ENCODE measurements around the gene CYBA. TPM values are rescaled to one million over a fixed set of nuclear protein-coding genes. Genes with fewer than 3 reads are reported as not detected.
A peak's percentile ranks its signal among the peaks of the same experiment; 100 is the strongest.

CYBA gene
- total and polyA plus RNA-seq, 2 of the 13 experiments (the other 11 are each of a cell fraction or from before 2014, with no cell fraction given), result 196 to 250 TPM

GRCh38 chr16:88662843-88663606, 12.2 kb upstream of the CYBA start, which contains the start of gene MVD (continued):
- TF ChIP-seq PBX2 (CRISPR knock-in tag; IDR thresholded peaks at IDR 0.05) (no peak), ZHX1 (CRISPR knock-in tag; IDR thresholded peaks at IDR 0.05; ENCODE audit: low read depth) (peak; percentile 90), TOPORS (CRISPR knock-in tag; IDR thresholded peaks at IDR 0.05) (peak; percentile 88), ZNF451 (CRISPR knock-in tag; IDR thresholded peaks at IDR 0.05) (peak; percentile 81), CREM (IDR thresholded peaks at IDR 0.05) (peak; percentile 91), CREM (CRISPR knock-in tag; IDR thresholded peaks at IDR 0.05) (peak; percentile 50; the same call in 1 of the 2 replicates), ELF4 (CRISPR knock-in tag; IDR thresholded peaks at IDR 0.05; ENCODE audit: borderline replicate concordance) (0 out of 2 replicates have a peak, but pooled peaks have one; percentile 64), ZC3H4 (CRISPR knock-in tag; IDR thresholded peaks at IDR 0.05; ENCODE audit: borderline replicate concordance) (peak; percentile 47; the same call in 1 of the 2 replicates), EP300 (IDR thresholded peaks at IDR 0.05; ENCODE audit: low read depth in 2 of 2, low read length in 2 of 2) (no peak; a peak in 1 of 4 replicates), EP300 (CRISPR knock-in tag; IDR thresholded peaks at IDR 0.05; ENCODE audit: borderline replicate concordance) (no peak), ZNF17 (CRISPR knock-in tag; IDR thresholded peaks at IDR 0.05) (no peak), CHD2 (IDR thresholded peaks at IDR 0.05; ENCODE audit: low read depth, low read length) (peak; percentile 48; the same call in 1 of the 2 replicates), HDAC2 (CRISPR knock-in tag; IDR thresholded peaks at IDR 0.05) (peak; percentile 54), ZNF558 (CRISPR knock-in tag; IDR thresholded peaks at IDR 0.05; ENCODE audit: borderline replicate concordance) (peak; percentile 63; the same call in 1 of the 2 replicates), ZNF33B (CRISPR knock-in tag; IDR thresholded peaks at IDR 0.05) (0 out of 2 replicates have a peak, but pooled peaks have one; percentile 89), FOXP1 (IDR thresholded peaks at IDR 0.05) (no peak), FOXP1 (CRISPR knock-in tag; IDR thresholded peaks at IDR 0.05) (no peak; the same call in 1 of the 2 replicates), RBM39 (IDR thresholded peaks at IDR 0.05; ENCODE audit: low read depth, low read length, poor library complexity, severe bottlenecking) (peak; percentile 24), PLRG1 (conservative IDR thresholded peaks at IDR 0.05) (no peak), ZSCAN20 (CRISPR knock-in tag; IDR thresholded peaks at IDR 0.05; ENCODE audit: borderline replicate concordance) (no peak), ZNF362 (CRISPR knock-in tag; IDR thresholded peaks at IDR 0.05; ENCODE audit: borderline replicate concordance) (peak; percentile 78), GPN1 (CRISPR knock-in tag; IDR thresholded peaks at IDR 0.05; ENCODE audit: borderline replicate concordance) (peak; percentile 75; the same call in 1 of the 2 replicates), SKIL (CRISPR knock-in tag; IDR thresholded peaks at IDR 0.05; ENCODE audit: borderline replicate concordance) (peak; percentile 47; the same call in 1 of the 2 replicates), SMARCE1 (IDR thresholded peaks at IDR 0.05; ENCODE audit: borderline replicate concordance) (no peak)
